ENCODE results near the gene RPS4Y1. TPM values are rescaled to one million over a fixed set of nuclear protein-coding genes. Genes with fewer than 3 reads are reported as not detected.

RPS4Y1 gene
- 176 TPM for total RNA-seq (2021; ENCODE audit: unreplicated experiment)
- 177 and 182 TPM in 2 replicates for polyA plus RNA-seq (2012)
- percentile 93 among the genes with signal in this experiment for Bru-seq, nascent RNA
- percentile 94 among the genes with signal in this experiment for BruChase-seq, experiment 1, labeled RNA remaining after a 6-hour chase
- BruChase-seq, experiment 2, labeled RNA remaining after a 2-hour chase, result percentile 93 among the genes with signal in this experiment
- long read RNA-seq, transcript RPS4Y1-201 (7 exons, 1,305 nt), result major isoform, 138 of 166 reads
- long read RNA-seq, transcript RPS4Y1-203 (3 exons, 998 nt), result minor isoform, 8 of 166 reads
- long read RNA-seq, partial matches to known transcripts, result 17 of 166 reads
- long read RNA-seq, other reads (novel, unspliced or antisense), result 3 of 166 reads

DNA sequence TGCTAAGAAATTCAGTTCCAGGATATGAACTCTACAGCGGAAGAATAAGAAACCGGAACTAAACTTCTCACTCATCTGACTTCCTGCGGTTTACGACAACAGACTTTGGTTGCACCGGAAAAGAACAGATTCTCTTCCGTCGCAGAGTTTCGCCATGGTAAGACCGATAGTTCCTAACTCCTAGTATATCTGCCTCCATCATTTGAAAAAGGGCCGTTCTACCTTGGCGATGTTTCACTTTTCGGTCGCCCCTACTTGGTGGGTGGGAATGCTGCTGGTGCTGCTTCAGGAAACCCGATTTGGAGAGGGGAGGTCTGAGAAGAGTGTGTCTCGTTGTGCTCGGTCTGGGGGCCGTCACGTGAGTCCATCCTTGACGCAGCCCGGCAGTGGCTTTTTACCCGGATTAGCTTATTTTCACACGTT is at the start of gene RPS4Y1:
TSS of gene RPS4Y1 (plus strand) at position 132 of the 423 bp plus-strand sequence. CDS start at position 155, 23 bp downstream.
- peak; percentile 22 for DNase-seq (ENCODE audit: low read depth, low spot score)
- no peak; the same call in 1 of the 2 replicates for ATAC-seq
- CTCF ChIA-PET, result no interaction called here
- Histone ChIP-seq H2AFZ (ENCODE audit: low read depth, low read length, poor library complexity, severe bottlenecking) (no peak within 1 kb of the TSS), H3K79me2 (ENCODE audit: insufficient read depth, low read length) (peaks cover 49% of the 10 kb centered on the region), H4K20me1 (ENCODE audit: insufficient read depth) (no peaks in the 10 kb centered on the region), H3K9ac (ENCODE audit: low read length) (peak within 1 kb of the TSS; percentile 68), H3K4me2 (ENCODE audit: low read length) (peak within 1 kb of the TSS; percentile 51), H3K27ac (ENCODE audit: low read depth, low read length) (no peak within 1 kb of the TSS), H3K9me2 (ENCODE audit: insufficient read depth) (no peaks in the 10 kb centered on the region), H3K9me3 (ENCODE audit: control insufficient read depth in 1 of 2, insufficient read depth in 1 of 2, low read depth in 1 of 2, low read length in 2 of 2) (no peaks in the 10 kb centered on the region), H3K27me3 (ENCODE audit: insufficient read depth, low read length) (no peaks in the 10 kb centered on the region), H3K4me3 (replicated peaks in 1 of 2; ENCODE audit: low read depth in 1 of 2, low read length in 2 of 2) (peak within 1 kb of the TSS; percentile 56 to 58), H3K4me1 (ENCODE audit: control insufficient read depth in 1 of 2, insufficient read depth in 2 of 2, low read length in 2 of 2) (no peaks in the 10 kb centered on the region; a peak in 1 of 4 replicates), H3K36me3 (ENCODE audit: control insufficient read depth in 1 of 2, insufficient read depth in 2 of 2, low read length in 2 of 2) (no peaks in the 10 kb centered on the region)
- RAD21 ChIA-PET (ENCODE audit: low non-redundant PET in 1 of 2, low total read pairs in 2 of 2, uncharacterized antibody in 2 of 2, unreplicated experiment in 2 of 2), result no interaction called here
- POLR2A ChIA-PET, result no interaction called here
- intact Hi-C loops (cut with micrococcal nuclease), result no loop called here
- BruUV-seq (replicated peaks), result TSS peak; percentile 69
- TF ChIP-seq CEBPB (IDR thresholded peaks at IDR 0.05; ENCODE audit: low read depth), result no peak
- TF ChIP-seq, protein P1, sequence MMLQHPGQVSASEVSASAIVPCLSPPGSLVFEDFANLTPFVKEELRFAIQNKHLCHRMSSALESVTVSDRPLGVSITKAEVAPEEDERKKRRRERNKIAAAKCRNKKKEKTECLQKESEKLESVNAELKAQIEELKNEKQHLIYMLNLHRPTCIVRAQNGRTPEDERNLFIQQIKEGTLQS (IDR thresholded peaks at IDR 0.05), result no peak
- TF ChIP-seq, protein P2, sequence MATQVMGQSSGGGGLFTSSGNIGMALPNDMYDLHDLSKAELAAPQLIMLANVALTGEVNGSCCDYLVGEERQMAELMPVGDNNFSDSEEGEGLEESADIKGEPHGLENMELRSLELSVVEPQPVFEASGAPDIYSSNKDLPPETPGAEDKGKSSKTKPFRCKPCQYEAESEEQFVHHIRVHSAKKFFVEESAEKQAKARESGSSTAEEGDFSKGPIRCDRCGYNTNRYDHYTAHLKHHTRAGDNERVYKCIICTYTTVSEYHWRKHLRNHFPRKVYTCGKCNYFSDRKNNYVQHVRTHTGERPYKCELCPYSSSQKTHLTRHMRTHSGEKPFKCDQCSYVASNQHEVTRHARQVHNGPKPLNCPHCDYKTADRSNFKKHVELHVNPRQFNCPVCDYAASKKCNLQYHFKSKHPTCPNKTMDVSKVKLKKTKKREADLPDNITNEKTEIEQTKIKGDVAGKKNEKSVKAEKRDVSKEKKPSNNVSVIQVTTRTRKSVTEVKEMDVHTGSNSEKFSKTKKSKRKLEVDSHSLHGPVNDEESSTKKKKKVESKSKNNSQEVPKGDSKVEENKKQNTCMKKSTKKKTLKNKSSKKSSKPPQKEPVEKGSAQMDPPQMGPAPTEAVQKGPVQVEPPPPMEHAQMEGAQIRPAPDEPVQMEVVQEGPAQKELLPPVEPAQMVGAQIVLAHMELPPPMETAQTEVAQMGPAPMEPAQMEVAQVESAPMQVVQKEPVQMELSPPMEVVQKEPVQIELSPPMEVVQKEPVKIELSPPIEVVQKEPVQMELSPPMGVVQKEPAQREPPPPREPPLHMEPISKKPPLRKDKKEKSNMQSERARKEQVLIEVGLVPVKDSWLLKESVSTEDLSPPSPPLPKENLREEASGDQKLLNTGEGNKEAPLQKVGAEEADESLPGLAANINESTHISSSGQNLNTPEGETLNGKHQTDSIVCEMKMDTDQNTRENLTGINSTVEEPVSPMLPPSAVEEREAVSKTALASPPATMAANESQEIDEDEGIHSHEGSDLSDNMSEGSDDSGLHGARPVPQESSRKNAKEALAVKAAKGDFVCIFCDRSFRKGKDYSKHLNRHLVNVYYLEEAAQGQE (IDR thresholded peaks at IDR 0.05; ENCODE audit: low read depth), result no peak
- no peak for TF ChIP-seq JUND (IDR thresholded peaks at IDR 0.05)
- no peak for TF ChIP-seq POLR2A (IDR thresholded peaks at IDR 0.05; ENCODE audit: borderline replicate concordance, extremely low read depth, insufficient read depth, insufficient read length)
- TF ChIP-seq ZNF274 (IDR thresholded peaks at IDR 0.05; ENCODE audit: low read depth, low read length), result no peak
- 0 out of 2 replicates have a peak, but pooled peaks have one; percentile 18 for TF ChIP-seq POLR2AphosphoS5 (IDR thresholded peaks at IDR 0.05; ENCODE audit: low read depth, low read length)
